CD14-positive monocyte (primary cell): ENCODE results near the gene TRMT2A. TPM values are rescaled to one million over a fixed set of nuclear protein-coding genes. Genes with fewer than 3 reads are reported as not detected.

Experiments
- DNase-seq, 3 donors: peaks; one replicate each; pipeline ENCODE4 v3.0.0-alpha.2; 2011 to 2022
- H2AFZ ChIP-seq: 2 replicates; pipeline ENCODE4 v1.6.0; 2012; ENCODE audit warnings: mild to moderate bottlenecking, low read depth, low read length, inconsistent platforms; ENCODE audit not compliant: insufficient read depth, poor library complexity, severe bottlenecking
- H3K27ac ChIP-seq, 2 donors: 1 replicate in 1 of 2; 2 replicates in 1 of 2; pipeline ENCODE4 v1.5.1; 2012 to 2013; ENCODE audit warnings: low read length in 2 of 2, control low read depth in 1 of 2, inconsistent platforms in 1 of 2, low read depth in 1 of 2, mild to moderate bottlenecking in 1 of 2
- H3K27me3 ChIP-seq, 2 donors: one replicate each; pipeline versions ENCODE4 v1.6.0 to v1.6.1; 2011 to 2013; ENCODE audit warnings: low read length in 2 of 2; ENCODE audit not compliant: control insufficient read depth in 2 of 2, insufficient read depth in 2 of 2
- H3K36me3 ChIP-seq, 2 donors: replicated peaks in 1 of 2; 1 replicate in 1 of 2; 2 replicates in 1 of 2; pipeline versions ENCODE4 v1.5.1 to v1.6.1; 2012 to 2013; ENCODE audit warnings: low read length in 2 of 2, control low read depth in 1 of 2, inconsistent platforms in 1 of 2, mild to moderate bottlenecking in 1 of 2; ENCODE audit not compliant: insufficient read depth in 2 of 2, control insufficient read depth in 1 of 2
- H3K4me1 ChIP-seq, 2 donors: 1 replicate in 1 of 2; 2 replicates in 1 of 2; pipeline versions ENCODE4 v1.5.1 to v1.6.1; 2012 to 2013; ENCODE audit warnings: low read length in 2 of 2, control low read depth in 1 of 2, inconsistent platforms in 1 of 2, mild to moderate bottlenecking in 1 of 2, moderate library complexity in 1 of 2; ENCODE audit not compliant: insufficient read depth in 2 of 2, control insufficient read depth in 1 of 2
- H3K4me2 ChIP-seq: replicated peaks from 2 replicates; pipeline ENCODE3; 2012; ENCODE audit warnings: low read length, moderate library complexity, mild to moderate bottlenecking; ENCODE audit not compliant: poor library complexity, severe bottlenecking; ENCODE audit errors: extremely low read depth
- H3K4me3 ChIP-seq, 3 experiments: fragments of 200-600 bp in 1 of 3; sonication (generic) in 1 of 3; replicated peaks in 1 of 3; 1 replicate in 2 of 3; 2 replicates in 1 of 3; pipeline ENCODE4 v1.5.1; 2011 to 2013; ENCODE audit warnings: low read length in 3 of 3, mild to moderate bottlenecking in 3 of 3, control low read depth in 2 of 3, low read depth in 2 of 3, inconsistent platforms in 1 of 3, moderate library complexity in 1 of 3
- H3K79me2 ChIP-seq: 2 replicates; pipeline ENCODE4 v1.6.0; 2012; ENCODE audit warnings: mild to moderate bottlenecking, control low read depth, inconsistent platforms, low read length, moderate library complexity; ENCODE audit not compliant: insufficient read depth
- H3K9ac ChIP-seq: 2 replicates; pipeline ENCODE4 v1.6.0; 2017; ENCODE audit warnings: low read length, mild to moderate bottlenecking; ENCODE audit not compliant: insufficient read depth, poor library complexity, severe bottlenecking
- H3K9me3 ChIP-seq, 2 donors: replicated peaks in 1 of 2; 1 replicate in 1 of 2; 2 replicates in 1 of 2; pipeline versions ENCODE4 v1.5.1 to v1.6.1; 2012 to 2013; ENCODE audit warnings: low read length in 2 of 2, control low read depth in 1 of 2; ENCODE audit not compliant: control insufficient read depth in 1 of 2, insufficient read depth in 1 of 2
- H4K20me1 ChIP-seq: 2 replicates; pipeline ENCODE4 v1.6.0; 2012; ENCODE audit warnings: mild to moderate bottlenecking, low read length, control low read depth, moderate library complexity; ENCODE audit not compliant: insufficient read depth
- H3K27ac Mint-ChIP-seq, 7 donors: one replicate each; pipeline ENCODE4 v1.8.0; 2020; ENCODE audit warnings: mild to moderate bottlenecking in 7 of 7, mixed read lengths in 7 of 7, moderate library complexity in 6 of 7, inconsistent platforms in 2 of 7
- H3K27me3 Mint-ChIP-seq, 3 donors: one replicate each; pipeline ENCODE4 v1.8.0; 2021 to 2022; ENCODE audit warnings: low read depth in 3 of 3, mild to moderate bottlenecking in 3 of 3, mixed read lengths in 3 of 3, moderate library complexity in 3 of 3, inconsistent platforms in 1 of 3
- H3K36me3 Mint-ChIP-seq, 2 donors: one replicate each; pipeline ENCODE4 v1.8.0; 2020; ENCODE audit warnings: mixed read lengths in 2 of 2, inconsistent platforms in 1 of 2, mild to moderate bottlenecking in 1 of 2
- H3K4me1 Mint-ChIP-seq: one replicate; pipeline ENCODE4 v1.8.0; 2020; ENCODE audit warnings: mild to moderate bottlenecking, mixed read lengths
- H3K4me3 Mint-ChIP-seq, 2 donors: one replicate each; pipeline ENCODE4 v1.8.0; 2020; ENCODE audit warnings: mild to moderate bottlenecking in 2 of 2, mixed read lengths in 2 of 2, moderate library complexity in 1 of 2
- H3K9me3 Mint-ChIP-seq, 7 donors: one replicate each; pipeline ENCODE4 v1.8.0; 2020 to 2022; ENCODE audit warnings: mixed read lengths in 7 of 7, mild to moderate bottlenecking in 6 of 7, moderate library complexity in 6 of 7, inconsistent platforms in 2 of 7
- CTCF ChIP-seq: fragments of 200-600 bp; IDR thresholded peaks from one replicate; pipeline ENCODE4 v1.8.0; 2022; ENCODE audit warnings: antibody characterized with exemption, mild to moderate bottlenecking
- WGBS: methylation state at CpG from one replicate; pipeline ENCODE4 v1.1.5; 2013; ENCODE audit warnings: missing lambda C conversion rate; ENCODE audit not compliant: insufficient coverage; 5-methylcytosine and 5-hydroxymethylcytosine counted together
- intact Hi-C, 2 donors: fragments of 100-400 bp; cut with micrococcal nuclease; formaldehyde crosslinking; loops; one replicate each; pipeline versions ENCODE4 v1.15.0 to v1.15.1; 2023
- polyA plus RNA-seq, 3 donors: library from polyadenylated mRNA; depleted of rRNA in 1 of 3; unstranded in 2 of 3; stranded (reverse) in 1 of 3; fragments of 300-500 nt in 2 of 3; fragments of >200 nt in 1 of 3; fragmentation: Illumina TruSeq in 2 of 3; gene quantifications; 1 replicate in 2 of 3; 2 replicates in 1 of 3; pipeline ENCODE4 v1.2.3, GENCODE V29; 2012 to 2021

Gene TRMT2A
- polyA plus RNA-seq, 3 donors, result 20.1 to 121 (median 23.5) TPM

GRCh38 chr22:20136603-20136873 lies 19.5 kb upstream of the TRMT2A start:
- Mint-ChIP-seq H3K36me3 (peaks cover 9 to 12% of the 10 kb centered on the region in 2 donors), H3K27me3 (peaks cover 0 to 2% (median 0%) of the 10 kb centered on the region in 3 donors), H3K9me3 (no peaks in the 10 kb centered on the region), H3K4me3 (no peak overlapping the region), H3K4me1 (peaks cover 24% of the 10 kb centered on the region), H3K27ac (no peak overlapping the region)
- no peak overlapping the region for H3K4me3 ChIP-seq
- intact Hi-C loops, result no loop called here
- peaks cover 74% of the 10 kb centered on the region for H4K20me1 ChIP-seq
- peaks cover 11 to 19% of the 10 kb centered on the region in 2 donors for H3K4me1 ChIP-seq
- H3K27me3 ChIP-seq, result no peaks in the 10 kb centered on the region
- WGBS, result 100% methylated on average over 5 of the region's 5 CpGs
- no peak for TF ChIP-seq CTCF
- H3K9me3 ChIP-seq, result no peaks in the 10 kb centered on the region
- H3K27ac ChIP-seq, result no peak overlapping the region
- peaks cover 29% of the 10 kb centered on the region for H3K79me2 ChIP-seq
- H3K9ac ChIP-seq, result no peak overlapping the region
- H3K36me3 ChIP-seq, result peaks cover 7 to 9% of the 10 kb centered on the region in 2 donors
- no peak for DNase-seq
- H3K4me2 ChIP-seq, result no peak overlapping the region
- H2AFZ ChIP-seq, result no peak overlapping the region

- Mint-ChIP-seq H3K4me3 (no peak overlapping the region), H3K27ac (no peak overlapping the region), H3K36me3 (peaks cover 9 to 12% of the 10 kb centered on the region in 2 donors), H3K9me3 (no peaks in the 10 kb centered on the region), H3K27me3 (peaks cover 0 to 2% (median 0%) of the 10 kb centered on the region in 3 donors), H3K4me1 (peaks cover 24% of the 10 kb centered on the region)
- H3K4me1 ChIP-seq, result peaks cover 11 to 20% of the 10 kb centered on the region in 2 donors
- peaks cover 74% of the 10 kb centered on the region for H4K20me1 ChIP-seq
- no peak overlapping the region for H3K4me3 ChIP-seq
- intact Hi-C loops, result no loop called here
- H2AFZ ChIP-seq, result no peak overlapping the region
- 94% methylated on average over 20 of the region's 25 CpGs for WGBS
- no peak for DNase-seq
- H3K79me2 ChIP-seq, result peaks cover 29% of the 10 kb centered on the region
- H3K9ac ChIP-seq, result no peak overlapping the region
- TF ChIP-seq CTCF, result no peak
- no peaks in the 10 kb centered on the region for H3K27me3 ChIP-seq
- H3K4me2 ChIP-seq, result no peak overlapping the region
- peaks cover 2 to 9% of the 10 kb centered on the region in 2 donors for H3K36me3 ChIP-seq
- no peaks in the 10 kb centered on the region for H3K9me3 ChIP-seq
- H3K27ac ChIP-seq, result no peak overlapping the region
Observed at GRCh38 chr22:20135806-20136602, 19.0 kb upstream of the TRMT2A start.
